Head of caudate nucleus (tissue), 42 donors: ENCODE data around the gene NELL2.
A peak's percentile ranks its signal among the peaks of the same experiment; 100 is the strongest.
"Not testable (repeated sequence)": the region's sequence is repeated elsewhere in the genome, so short reads cannot be mapped to it uniquely, and the experiment has no call there.

Experiments
- DNase-seq, 42 donors: peaks; one replicate each; pipeline versions ENCODE4 v3.0.0 to v3.0.0-alpha.2; 2020 to 2021; ENCODE audit warnings: mixed read lengths in 7 of 42
- intact Hi-C: fragments of 100-400 bp; cut with DNase I; formaldehyde crosslinking; loops from one replicate; pipeline ENCODE4 v1.15.0; 2022

Gene NELL2

GRCh38 chr12:44795970-44796369 is 80.1 kb downstream of the NELL2 start:
- DNase-seq = no peak
- intact Hi-C loops = no loop called here

- no peak for DNase-seq
- intact Hi-C loops = no loop called here
Observed at GRCh38 chr12:44788731-44789130, 87.4 kb downstream of the NELL2 start.

DNA sequence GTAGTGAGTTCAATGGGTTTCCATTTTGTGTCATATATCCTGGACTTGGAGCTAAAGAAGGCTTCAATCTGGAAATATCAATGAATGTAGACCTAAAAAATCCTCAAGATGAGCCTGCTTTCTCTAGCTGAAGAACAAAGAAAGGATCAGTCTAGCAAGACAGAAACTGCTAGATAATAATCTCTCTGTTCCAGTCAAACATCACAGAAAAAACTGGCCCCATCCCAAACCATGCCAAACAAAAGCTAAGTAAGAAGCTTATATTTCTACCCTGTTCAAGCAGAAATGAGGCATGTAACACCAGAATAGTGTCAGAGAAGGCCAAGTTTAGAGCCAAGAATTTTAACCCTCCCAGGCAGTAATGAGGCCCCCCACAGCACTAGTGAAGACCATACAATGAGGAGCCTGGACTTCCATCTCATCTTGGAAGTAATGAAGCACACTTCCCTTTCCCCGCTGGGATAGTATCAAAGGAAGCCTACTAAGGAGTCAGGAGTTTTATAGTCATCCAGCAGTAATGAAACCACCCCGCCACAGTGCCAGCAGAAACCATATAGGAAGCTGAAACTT is 95.8 kb downstream of the NELL2 start:
- peak in 1 of 42 donors; percentile 18 for DNase-seq
- intact Hi-C loops = no loop called here

- DNase-seq = no peak
- intact Hi-C loops = no loop called here
Observed at GRCh38 chr12:44779766-44780165, 96.3 kb downstream of the NELL2 start.

DNA sequence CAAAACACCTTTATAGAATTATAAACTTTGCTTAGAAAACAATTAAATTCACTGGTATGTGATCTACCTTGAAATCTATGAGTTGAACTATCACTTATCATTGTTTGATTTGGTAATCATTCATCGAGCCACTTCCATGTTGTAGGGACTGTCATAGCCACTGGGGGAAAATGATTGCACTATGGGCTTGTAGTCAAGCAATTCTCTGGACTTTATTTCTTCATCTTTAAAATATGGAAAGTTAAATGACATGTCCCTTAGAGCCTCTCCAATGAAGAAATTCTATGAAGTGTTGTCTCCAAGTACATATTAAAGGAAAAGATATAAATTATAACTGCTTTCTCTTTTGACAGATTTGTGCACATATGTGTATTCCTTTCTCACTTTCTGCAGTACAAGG is 97.3 kb downstream of the NELL2 start:
- DNase-seq = no peak
- intact Hi-C loops = no loop called here

DNA sequence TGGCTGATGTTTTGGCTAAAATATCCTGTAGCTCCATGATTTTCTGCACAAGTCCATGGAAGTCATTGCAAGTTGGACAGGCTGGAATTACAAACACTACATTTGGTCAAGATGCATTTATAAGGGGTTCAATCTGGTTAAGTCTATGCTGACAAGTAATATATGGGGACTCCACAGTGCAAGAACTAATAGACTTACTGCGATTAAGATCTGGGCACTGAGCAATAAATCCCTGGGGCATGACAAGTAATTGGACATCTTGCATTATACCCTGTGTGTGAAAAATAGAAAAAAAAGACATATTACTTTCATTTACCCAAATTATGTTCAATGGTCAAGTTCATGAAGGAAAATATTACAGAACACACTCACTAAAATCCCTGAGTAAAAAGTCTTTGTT is 99.1 kb downstream of the NELL2 start:
- no peak for DNase-seq

DNA sequence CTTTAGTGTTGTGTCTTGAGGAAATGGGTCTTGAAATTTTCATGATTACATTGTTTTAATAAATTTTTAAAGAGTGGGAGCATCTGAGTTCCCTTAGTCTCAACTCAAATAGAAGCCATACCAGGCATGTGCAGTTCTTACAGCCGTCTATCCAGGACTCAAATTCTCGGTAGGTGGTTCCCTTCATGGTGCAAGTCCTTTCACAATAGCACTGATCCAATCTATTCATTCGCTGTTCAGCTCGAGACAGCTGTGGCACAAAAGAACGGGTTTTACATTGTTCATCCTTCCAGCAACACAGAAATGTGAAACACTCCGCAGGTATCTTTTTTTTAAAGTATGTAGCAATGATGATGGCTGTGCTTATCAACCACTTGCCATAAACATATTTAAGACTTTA is 100.2 kb downstream of the NELL2 start:
- intact Hi-C loops = no loop called here
- no peak for DNase-seq

More for the DNA sequence above, 99.1 kb downstream of the NELL2 start:
- intact Hi-C loops = no loop called here

- peak in 8 of 42 donors; percentile 10 to 49 (median 38) for DNase-seq
- intact Hi-C loops = no loop called here
Observed at GRCh38 chr12:44774815-44775411, 101.2 kb downstream of the NELL2 start.

GRCh38 chr12:44771485-44772021 is 104.6 kb downstream of the NELL2 start:
- intact Hi-C loops = no loop called here
- DNase-seq = no peak

GRCh38 chr12:44765796-44766195 is 110.3 kb downstream of the NELL2 start:
- DNase-seq = no peak
- intact Hi-C loops = no loop called here

DNA sequence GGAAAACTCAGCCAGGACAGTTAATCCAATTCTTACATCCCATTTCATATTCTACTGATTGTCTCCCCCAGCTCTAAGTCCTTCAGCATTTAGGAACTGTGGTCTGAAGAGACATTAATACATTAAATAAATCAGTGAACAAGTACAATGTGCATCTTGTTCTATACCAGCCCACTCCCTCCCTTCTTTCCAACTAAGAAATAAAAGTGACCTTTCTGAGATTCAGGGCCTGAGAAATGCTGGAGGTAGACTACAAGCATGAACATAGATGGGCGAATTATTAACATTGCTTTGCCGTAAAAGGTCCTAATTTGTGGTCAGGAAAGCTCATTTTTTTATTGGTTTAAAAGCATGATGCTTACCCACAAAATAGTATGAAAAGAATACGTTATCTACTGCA is 113.1 kb downstream of the NELL2 start:
- intact Hi-C loops = no loop called here

GRCh38 chr12:44759289-44759688 is 116.8 kb downstream of the NELL2 start:
- no peak for DNase-seq
- intact Hi-C loops = no loop called here

More for the DNA sequence above, 113.1 kb downstream of the NELL2 start:
- no peak for DNase-seq

DNA sequence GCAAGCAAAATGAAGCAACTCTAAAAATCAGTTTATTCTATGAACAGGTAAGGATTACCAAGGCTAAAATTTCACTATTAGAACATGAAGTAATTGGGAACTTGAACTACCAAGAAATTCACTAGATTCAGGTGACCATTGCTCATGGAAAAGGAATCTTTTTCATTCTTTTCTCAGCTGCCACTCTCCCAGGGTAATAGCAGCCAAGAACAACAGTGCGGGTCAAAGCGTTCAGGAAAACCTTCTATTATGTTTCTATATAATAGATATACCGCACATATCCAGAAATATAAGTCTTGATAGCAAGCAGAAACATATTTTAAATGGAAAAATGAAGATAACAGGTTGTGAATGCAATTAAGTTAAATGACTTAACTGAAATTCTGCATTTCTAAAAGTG is 125.6 kb downstream of the NELL2 start:
- intact Hi-C loops = no loop called here
- no peak for DNase-seq

GRCh38 chr12:44749566-44749965 is 126.5 kb downstream of the NELL2 start:
- no peak for DNase-seq
- intact Hi-C loops = no loop called here

- intact Hi-C loops = no loop called here
- no peak for DNase-seq
Observed at GRCh38 chr12:44748950-44749468, 127.1 kb downstream of the NELL2 start.

- intact Hi-C loops, DNase-seq: not testable (repeated sequence)
Observed at GRCh38 chr12:44741292-44741980, 134.7 kb downstream of the NELL2 start.

- intact Hi-C loops = no loop called here
- DNase-seq = no peak
Observed at GRCh38 chr12:44738051-44738450, 138.1 kb downstream of the NELL2 start.

- intact Hi-C loops = no loop called here
- no peak for DNase-seq
Observed at GRCh38 chr12:44728566-44728965, 147.5 kb downstream of the NELL2 start.

DNA sequence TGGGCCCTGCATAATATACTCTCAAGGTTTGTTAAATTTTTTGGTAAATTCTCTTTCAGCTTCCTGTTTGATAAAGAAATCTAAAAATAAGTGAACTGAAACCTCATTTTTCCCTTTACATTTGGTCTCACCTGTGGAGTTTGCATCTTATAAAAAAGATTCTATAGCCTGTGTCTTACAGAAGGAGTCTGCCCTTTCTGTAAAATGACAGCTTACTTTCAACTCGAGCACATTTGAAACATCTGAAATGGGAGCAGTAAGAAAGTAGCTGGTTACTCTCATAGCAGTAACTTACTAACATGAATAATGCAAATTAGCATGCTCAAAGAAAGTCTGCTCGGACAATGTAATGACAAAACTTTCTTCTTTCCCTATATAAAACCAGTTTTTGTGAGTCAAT is 155.8 kb downstream of the NELL2 start:
- DNase-seq = no peak
- intact Hi-C loops = no loop called here

GRCh38 chr12:44717612-44718011 is 158.5 kb downstream of the NELL2 start:
- DNase-seq = no peak
- intact Hi-C loops = no loop called here
